ENCODE results near the gene BHMT. TPM values are rescaled to one million over a fixed set of nuclear protein-coding genes. Genes with fewer than 3 reads are reported as not detected.

BHMT gene
- total RNA-seq, 1 donor: not detected

DNA sequence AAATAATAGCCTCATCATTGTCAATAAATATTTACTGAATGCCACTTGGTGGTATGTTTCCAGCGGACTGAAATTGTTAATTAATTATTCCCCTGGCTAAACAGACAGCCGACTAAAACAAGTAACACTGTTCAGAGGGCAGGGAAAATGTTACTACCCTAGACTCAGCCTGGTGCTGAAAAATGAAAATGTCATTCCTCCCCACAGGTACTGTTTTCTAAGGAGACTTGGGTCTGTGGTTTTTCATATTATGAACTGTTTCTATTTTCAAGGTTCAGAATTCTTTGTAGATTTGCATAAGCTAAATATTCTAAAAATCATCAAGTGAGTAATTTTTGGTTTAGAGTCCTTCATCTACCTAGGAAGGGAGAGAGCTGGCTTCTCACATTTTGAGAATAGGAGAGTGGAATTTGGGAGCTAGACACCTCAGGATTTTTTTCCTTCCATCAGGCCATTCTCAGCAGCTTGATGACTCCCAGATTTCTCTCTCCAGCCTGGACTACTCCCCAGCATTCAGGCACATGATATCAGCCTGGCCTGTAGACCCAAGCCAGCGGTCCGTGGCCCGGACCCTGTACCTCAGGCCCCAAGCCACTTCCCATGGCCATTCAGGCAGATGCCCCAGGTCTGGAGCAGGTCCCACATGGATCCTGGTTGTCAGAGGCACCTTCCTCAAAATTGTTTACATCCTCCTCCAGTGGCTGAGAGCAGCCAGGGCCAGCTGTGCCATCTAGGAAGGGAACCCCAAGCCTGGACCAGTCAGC is 24.4 kb downstream of the BHMT start:
- Histone ChIP-seq H2AFZ (ENCODE audit: low read length) (no peak overlapping the region), H3K4me1 (ENCODE audit: insufficient read depth, low read length) (peaks cover 11% of the 10 kb centered on the region), H3K27me3 (ENCODE audit: insufficient read depth, low read length) (peaks cover 2% of the 10 kb centered on the region), H3K4me3 (ENCODE audit: insufficient read depth, low read length) (no peak overlapping the region), H3K79me2 (ENCODE audit: insufficient read depth, low read length) (no peaks in the 10 kb centered on the region), H3K36me3 (ENCODE audit: insufficient read depth, low read length) (no peaks in the 10 kb centered on the region), H3K9me3 (ENCODE audit: low read depth, low read length) (no peaks in the 10 kb centered on the region), H3K27ac (ENCODE audit: low read depth, low read length) (no peak overlapping the region), H4K20me1 (ENCODE audit: insufficient read depth, low read length) (no peaks in the 10 kb centered on the region), H3K4me2 (ENCODE audit: insufficient read depth, low read length) (no peak overlapping the region)
- TF ChIP-seq CTCF (IDR thresholded peaks at IDR 0.05; ENCODE audit: extremely low read depth, low read depth, low read length): no peak
- no peak for DNase-seq (ENCODE audit: insufficient read length, low spot score, missing footprints)

DNA sequence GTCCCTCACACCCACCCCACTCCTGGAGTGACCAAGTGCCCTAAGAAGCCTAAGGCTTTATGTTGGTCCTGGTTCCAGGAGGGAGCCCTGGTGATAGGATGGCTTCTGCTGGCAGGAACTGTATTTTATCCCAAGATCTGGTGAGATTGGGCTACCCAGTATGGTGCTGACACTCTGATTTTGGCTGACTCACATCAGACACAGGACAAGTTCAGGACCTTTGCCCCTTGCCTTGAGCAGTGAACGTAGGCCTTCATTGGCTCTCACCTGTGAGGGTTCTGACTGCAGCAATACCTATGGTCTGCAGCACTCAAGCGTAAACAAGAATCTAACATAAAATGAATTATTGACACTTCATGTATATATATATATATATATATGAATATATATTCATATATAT is 25.0 kb downstream of the BHMT start:
- H3K79me2 ChIP-seq (ENCODE audit: insufficient read depth, low read length): no peaks in the 10 kb centered on the region
- H3K27me3 ChIP-seq (ENCODE audit: insufficient read depth, low read length): peaks cover 2% of the 10 kb centered on the region
- no peaks in the 10 kb centered on the region for H3K36me3 ChIP-seq (ENCODE audit: insufficient read depth, low read length)
- no peaks in the 10 kb centered on the region for H4K20me1 ChIP-seq (ENCODE audit: insufficient read depth, low read length)
- H3K4me1 ChIP-seq (ENCODE audit: insufficient read depth, low read length): peaks cover 11% of the 10 kb centered on the region
- no peak overlapping the region for H3K4me3 ChIP-seq (ENCODE audit: insufficient read depth, low read length)
- DNase-seq (ENCODE audit: insufficient read length, low spot score, missing footprints): no peak
- TF ChIP-seq CTCF (IDR thresholded peaks at IDR 0.05; ENCODE audit: extremely low read depth, low read depth, low read length): no peak
- no peak overlapping the region for H3K27ac ChIP-seq (ENCODE audit: low read depth, low read length)
- no peaks in the 10 kb centered on the region for H3K9me3 ChIP-seq (ENCODE audit: low read depth, low read length)
- no peak overlapping the region for H2AFZ ChIP-seq (ENCODE audit: low read length)
- H3K4me2 ChIP-seq (ENCODE audit: insufficient read depth, low read length): no peak overlapping the region

- no peak for TF ChIP-seq CTCF (IDR thresholded peaks at IDR 0.05; ENCODE audit: extremely low read depth, low read depth, low read length)
- H2AFZ ChIP-seq (ENCODE audit: low read length): no peak overlapping the region
- no peak overlapping the region for H3K27ac ChIP-seq (ENCODE audit: low read depth, low read length)
- peaks cover 2% of the 10 kb centered on the region for H3K27me3 ChIP-seq (ENCODE audit: insufficient read depth, low read length)
- H3K79me2 ChIP-seq (ENCODE audit: insufficient read depth, low read length): no peaks in the 10 kb centered on the region
- no peaks in the 10 kb centered on the region for H3K36me3 ChIP-seq (ENCODE audit: insufficient read depth, low read length)
- no peak for DNase-seq (ENCODE audit: insufficient read length, low spot score, missing footprints)
- no peaks in the 10 kb centered on the region for H3K4me1 ChIP-seq (ENCODE audit: insufficient read depth, low read length)
- no peaks in the 10 kb centered on the region for H3K9me3 ChIP-seq (ENCODE audit: low read depth, low read length)
- no peak overlapping the region for H3K4me3 ChIP-seq (ENCODE audit: insufficient read depth, low read length)
- H3K4me2 ChIP-seq (ENCODE audit: insufficient read depth, low read length): no peak overlapping the region
- no peaks in the 10 kb centered on the region for H4K20me1 ChIP-seq (ENCODE audit: insufficient read depth, low read length)
These were observed 28.9 kb downstream of the BHMT start for GRCh38 chr5:79140553-79140952.

- H2AFZ ChIP-seq (ENCODE audit: low read length): no peak overlapping the region
- H3K9me3 ChIP-seq (ENCODE audit: low read depth, low read length): no peaks in the 10 kb centered on the region
- no peak for TF ChIP-seq CTCF (IDR thresholded peaks at IDR 0.05; ENCODE audit: extremely low read depth, low read depth, low read length)
- DNase-seq (ENCODE audit: insufficient read length, low spot score, missing footprints): no peak
- H4K20me1 ChIP-seq (ENCODE audit: insufficient read depth, low read length): no peaks in the 10 kb centered on the region
- no peak overlapping the region for H3K4me3 ChIP-seq (ENCODE audit: insufficient read depth, low read length)
- no peak overlapping the region for H3K4me2 ChIP-seq (ENCODE audit: insufficient read depth, low read length)
- no peaks in the 10 kb centered on the region for H3K79me2 ChIP-seq (ENCODE audit: insufficient read depth, low read length)
- no peaks in the 10 kb centered on the region for H3K4me1 ChIP-seq (ENCODE audit: insufficient read depth, low read length)
- H3K36me3 ChIP-seq (ENCODE audit: insufficient read depth, low read length): no peaks in the 10 kb centered on the region
- H3K27ac ChIP-seq (ENCODE audit: low read depth, low read length): no peak overlapping the region
- peaks cover 2% of the 10 kb centered on the region for H3K27me3 ChIP-seq (ENCODE audit: insufficient read depth, low read length)
These were observed 32.2 kb downstream of the BHMT start for GRCh38 chr5:79143684-79144379.

Data from osteoblast (primary cell).